HL-60 (cell line): ENCODE results near the gene FAM219A.

Source experiments
- CTCF ChIP-seq: IDR thresholded peaks from one replicate; pipeline ENCODE4 v1.5.1; 2011; ENCODE audit warnings: low read length, control low read depth, inconsistent platforms; ENCODE audit not compliant: insufficient read depth
- GABPA ChIP-seq: IDR thresholded peaks from 2 replicates; pipeline ENCODE4 v1.6.1; 2012; ENCODE audit warnings: low read depth
- POLR2AphosphoS5 ChIP-seq: IDR thresholded peaks from 2 replicates; pipeline ENCODE4 v1.6.1; 2012; ENCODE audit warnings: low read depth
- TF ChIP-seq, protein P1 (sequence below): IDR thresholded peaks from 2 replicates; pipeline ENCODE4 v1.6.1; 2012; ENCODE audit warnings: low read depth; ENCODE audit not compliant: insufficient replicate concordance

DNA sequence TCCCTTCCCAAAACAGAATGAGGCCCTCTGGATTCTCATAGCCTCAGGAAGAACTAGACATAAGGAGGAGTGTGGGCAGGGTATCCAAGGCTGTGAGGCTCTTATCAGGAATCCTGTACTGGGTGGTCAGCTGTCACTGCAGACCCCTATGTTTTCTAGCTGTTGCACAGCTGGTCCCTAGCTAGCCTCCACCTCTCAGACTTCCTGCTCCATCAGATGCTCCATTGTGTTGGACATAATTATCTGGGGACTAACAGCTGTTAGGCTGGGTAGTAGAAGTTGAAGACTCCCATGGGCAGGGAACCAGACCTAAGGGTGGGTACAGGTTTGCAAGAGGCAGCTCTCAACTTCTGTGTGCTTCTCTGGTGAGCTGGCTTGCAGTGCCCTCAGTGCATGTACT lies 18.4 kb downstream of the FAM219A start:
- TF ChIP-seq CTCF (no peak), POLR2AphosphoS5 (no peak), GABPA (no peak)
- TF ChIP-seq, protein P1, sequence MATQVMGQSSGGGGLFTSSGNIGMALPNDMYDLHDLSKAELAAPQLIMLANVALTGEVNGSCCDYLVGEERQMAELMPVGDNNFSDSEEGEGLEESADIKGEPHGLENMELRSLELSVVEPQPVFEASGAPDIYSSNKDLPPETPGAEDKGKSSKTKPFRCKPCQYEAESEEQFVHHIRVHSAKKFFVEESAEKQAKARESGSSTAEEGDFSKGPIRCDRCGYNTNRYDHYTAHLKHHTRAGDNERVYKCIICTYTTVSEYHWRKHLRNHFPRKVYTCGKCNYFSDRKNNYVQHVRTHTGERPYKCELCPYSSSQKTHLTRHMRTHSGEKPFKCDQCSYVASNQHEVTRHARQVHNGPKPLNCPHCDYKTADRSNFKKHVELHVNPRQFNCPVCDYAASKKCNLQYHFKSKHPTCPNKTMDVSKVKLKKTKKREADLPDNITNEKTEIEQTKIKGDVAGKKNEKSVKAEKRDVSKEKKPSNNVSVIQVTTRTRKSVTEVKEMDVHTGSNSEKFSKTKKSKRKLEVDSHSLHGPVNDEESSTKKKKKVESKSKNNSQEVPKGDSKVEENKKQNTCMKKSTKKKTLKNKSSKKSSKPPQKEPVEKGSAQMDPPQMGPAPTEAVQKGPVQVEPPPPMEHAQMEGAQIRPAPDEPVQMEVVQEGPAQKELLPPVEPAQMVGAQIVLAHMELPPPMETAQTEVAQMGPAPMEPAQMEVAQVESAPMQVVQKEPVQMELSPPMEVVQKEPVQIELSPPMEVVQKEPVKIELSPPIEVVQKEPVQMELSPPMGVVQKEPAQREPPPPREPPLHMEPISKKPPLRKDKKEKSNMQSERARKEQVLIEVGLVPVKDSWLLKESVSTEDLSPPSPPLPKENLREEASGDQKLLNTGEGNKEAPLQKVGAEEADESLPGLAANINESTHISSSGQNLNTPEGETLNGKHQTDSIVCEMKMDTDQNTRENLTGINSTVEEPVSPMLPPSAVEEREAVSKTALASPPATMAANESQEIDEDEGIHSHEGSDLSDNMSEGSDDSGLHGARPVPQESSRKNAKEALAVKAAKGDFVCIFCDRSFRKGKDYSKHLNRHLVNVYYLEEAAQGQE: no peak
